Adrenal gland (tissue), 12 donors: ENCODE results near the gene HOXB2. TPM values are rescaled to one million over a fixed set of nuclear protein-coding genes. Genes with fewer than 3 reads are reported as not detected.

Source experiments
- DNase-seq, 7 donors: peaks; one replicate each; pipeline ENCODE4 v3.0.0-alpha.2; 2019 to 2020
- H3K27ac ChIP-seq, 5 donors: fragments of 200-600 bp; sonication (generic) in 4 of 5; 1 replicate in 3 of 5; 2 replicates in 2 of 5; pipeline versions ENCODE4 v1.5.1 to v1.8.0; 2016 to 2020; ENCODE audit warnings: mild to moderate bottlenecking in 1 of 5
- H3K27me3 ChIP-seq: fragments of 200-600 bp; 2 replicates; pipeline ENCODE4 v1.8.0; 2021
- H3K36me3 ChIP-seq, 2 donors: fragments of 200-600 bp; replicated peaks in 1 of 2; 1 replicate in 1 of 2; 2 replicates in 1 of 2; pipeline versions ENCODE4 v1.5.1 to v1.8.0; 2018 to 2022
- H3K4me1 ChIP-seq, 2 donors: fragments of 200-600 bp; replicated peaks in 1 of 2; 1 replicate in 1 of 2; 2 replicates in 1 of 2; pipeline versions ENCODE4 v1.5.1 to v1.8.0; 2018 to 2021
- H3K4me3 ChIP-seq, 4 donors: fragments of 200-600 bp; sonication (generic) in 3 of 4; one replicate each; pipeline ENCODE4 v1.5.1; 2016 to 2018
- H3K9me3 ChIP-seq, 3 donors: fragments of 200-600 bp; sonication (generic) in 1 of 3; replicated peaks in 1 of 3; 1 replicate in 2 of 3; 2 replicates in 1 of 3; pipeline versions ENCODE4 v1.5.1 to v1.8.0; 2016 to 2021
- CTCF ChIP-seq, 6 experiments: fragments of 450-650 bp in 4 of 6; fragments of 200-600 bp in 2 of 6; sonication (generic) in 1 of 6; IDR thresholded peaks; 1 replicate in 5 of 6; 2 replicates in 1 of 6; pipeline versions ENCODE4 v1.5.1 to v1.8.0; 2016 to 2021; ENCODE audit warnings: antibody characterized with exemption in 6 of 6, mild to moderate bottlenecking in 2 of 6, moderate library complexity in 1 of 6
- POLR2A ChIP-seq, 2 donors: fragments of 450-650 bp; IDR thresholded peaks; one replicate each; pipeline ENCODE4 v1.6.1; 2017; ENCODE audit warnings: antibody characterized with exemption in 2 of 2, mild to moderate bottlenecking in 2 of 2, moderate library complexity in 1 of 2
- WGBS, 4 donors: extraction: QIAGEN DNeasy Blood & Tissue Kit in 2 of 4; methylation state at CpG; one replicate each; pipeline versions ENCODE4 v1.1.5 to v1.1.7; 2013 to 2017; 5-methylcytosine and 5-hydroxymethylcytosine counted together
- intact Hi-C, 2 donors: fragments of 100-400 bp; cut with DNase I; formaldehyde crosslinking; loops; one replicate each; pipeline versions ENCODE4 v1.14.1 to v1.15.0; 2022 to 2023
- microRNA counts, 2 donors: library from miRNA; unstranded; fragments of <30 nt; microRNA quantifications; one replicate each; lab custom pipeline; 2016
- polyA plus RNA-seq, 3 donors: library from polyadenylated mRNA; stranded (reverse); fragments of 200-250 nt in 2 of 3; fragments of 350-450 nt in 1 of 3; fragmentation: Illumina TruSeq in 1 of 3; extraction: RNeasy Lipid Tissue Mini Kit (QIAGEN cat#74804) in 1 of 3; gene quantifications; one replicate each; pipeline ENCODE4 v1.2.3, GENCODE V29; 2013 to 2014
- total RNA-seq, 9 donors: library from RNA; depleted of rRNA in 4 of 9; stranded (reverse); fragments of >200 nt in 4 of 9; fragments of 120-200 nt in 1 of 9; fragmentation: NEBNext Ultra II Directional in 1 of 9; extraction: Animal tissue kit (Norgen Biotek cat#: 25700) in 1 of 9; gene quantifications; one replicate each; pipeline versions ENCODE4 v1.1.0 to v1.2.4, GENCODE V29; 2013 to 2023
- donor health status: healthy with polysubstance abuse.
- donor health status: Bipolar disorder and iron deficiency.
- donor health status: DM: yes; HTN: yes; CAD: no.
- donor health status: DM: no; HTN: no; CAD: no.
- donor health status: DM: no; HTN: no; CAD: no.
- donor health status: DM: yes; HTN: yes; CAD: no.

HOXB2 gene
- total and polyA plus RNA-seq, 12 donors: 6.3 to 73.6 (median 27.5) TPM

GRCh38 chr17:48497103-48497502 is 47.8 kb downstream of the HOXB2 start:
- peaks cover 5 to 12% of the 10 kb centered on the region in 2 donors for H3K4me1 ChIP-seq
- H3K36me3 ChIP-seq: no peaks in the 10 kb centered on the region
- WGBS, 4 donors: 37 to 47% (median 43%) methylated on average over 2 of the region's 2 CpGs
- no peak for DNase-seq
- H3K27me3 ChIP-seq: no peaks in the 10 kb centered on the region
- H3K9me3 ChIP-seq: no peaks in the 10 kb centered on the region
- TF ChIP-seq CTCF (IDR thresholded peaks at IDR 0.05): no peak
- no peak for TF ChIP-seq POLR2A (IDR thresholded peaks at IDR 0.05)
- no peak overlapping the region for H3K4me3 ChIP-seq
- intact Hi-C loops: no loop called here
- no peak overlapping the region for H3K27ac ChIP-seq

GRCh38 chr17:48494335-48494734 is 50.6 kb downstream of the HOXB2 start:
- 72 to 96% (median 86%) methylated on average over 3 to 8 of the region's 8 CpGs for WGBS, 4 donors
- Histone ChIP-seq H3K4me1 (peaks cover 5 to 15% of the 10 kb centered on the region in 2 donors), H3K27me3 (no peaks in the 10 kb centered on the region), H3K9me3 (no peaks in the 10 kb centered on the region), H3K4me3 (no peak overlapping the region), H3K27ac (peak overlapping the region in 1 of 5 donors; percentile 26), H3K36me3 (no peaks in the 10 kb centered on the region)
- intact Hi-C loops: no loop called here
- no peak for DNase-seq
- no peak for TF ChIP-seq CTCF (IDR thresholded peaks at IDR 0.05)
- TF ChIP-seq POLR2A (IDR thresholded peaks at IDR 0.05): no peak

MicroRNAs encoded within 50 kb of the gene (microRNA counts, 767-probe panel; counts per million panel counts)
- 5,281 to 5,810 counts per million in 2 donors for microRNA hsa-miR-10a-5p (lab: Ali Mortazavi, UCI)

Other genes starting within 250 kb of the HOXB2 start
- gene SKAP1, start 114.9 kb downstream of the HOXB2 start, total RNA-seq: 10 to 100 TPM in 3 of 9 donors, 1 to 10 TPM in 6; 3.2 to 24.0 (median 9.8) TPM
- gene SKAP1, start 114.9 kb downstream of the HOXB2 start, polyA plus RNA-seq: 100 to 1,000 TPM in 1 of 3 donors, 10 to 100 TPM in 2; 28.1 to 117 (median 52.8) TPM
- not detected for gene HOXB1, start 14.1 kb downstream of the HOXB2 start, total RNA-seq
- not detected for gene HOXB1, start 14.1 kb downstream of the HOXB2 start, polyA plus RNA-seq
- gene HOXB4, start 33.2 kb upstream of the HOXB2 start, total RNA-seq: 1 to 10 TPM; 1.7 to 9.8 (median 2.9) TPM
- gene HOXB4, start 33.2 kb upstream of the HOXB2 start, polyA plus RNA-seq: 1 to 10 TPM; 3.1 to 4.7 (median 4.5) TPM
- 10 to 100 TPM in 4 of 9 donors, 1 to 10 TPM in 5; 2.3 to 18.8 (median 6.9) TPM for gene HOXB3, start 45.1 kb upstream of the HOXB2 start, total RNA-seq
- gene HOXB3, start 45.1 kb upstream of the HOXB2 start, polyA plus RNA-seq: 10 to 100 TPM in 2 of 3 donors, 1 to 10 TPM in 1; 3.3 to 28.8 (median 11.4) TPM
- 1 to 10 TPM in 6 of 9 donors, under 1 TPM in 3; 0.12 to 4.8 (median 2.1) TPM for gene HOXB5, start 48.7 kb upstream of the HOXB2 start, total RNA-seq
- 10 to 100 TPM in 1 of 3 donors, 1 to 10 TPM in 2; 4.2 to 10.5 (median 5.6) TPM for gene HOXB5, start 48.7 kb upstream of the HOXB2 start, polyA plus RNA-seq
- gene HOXB6, start 59.9 kb upstream of the HOXB2 start, total RNA-seq: 10 to 100 TPM in 6 of 9 donors, 1 to 10 TPM in 3; 1.7 to 20.3 (median 11.7) TPM
- 10 to 100 TPM; 10.9 to 23.1 (median 11.9) TPM for gene HOXB6, start 59.9 kb upstream of the HOXB2 start, polyA plus RNA-seq
- gene HOXB7, start 65.9 kb upstream of the HOXB2 start, total RNA-seq: 10 to 100 TPM in 5 of 9 donors, 1 to 10 TPM in 4; 6.2 to 16.7 (median 10.6) TPM
- gene HOXB7, start 65.9 kb upstream of the HOXB2 start, polyA plus RNA-seq: 10 to 100 TPM; 20.3 to 27.0 (median 24.4) TPM
- 10 to 100 TPM in 1 of 9 donors, 1 to 10 TPM in 7, under 1 TPM in 1; 0.72 to 12.2 (median 6.2) TPM for gene HOXB8, start 70.2 kb upstream of the HOXB2 start, total RNA-seq
- 10 to 100 TPM in 1 of 3 donors, 1 to 10 TPM in 2; 4.2 to 13.3 (median 5.6) TPM for gene HOXB8, start 70.2 kb upstream of the HOXB2 start, polyA plus RNA-seq
- gene HOXB9, start 81.2 kb upstream of the HOXB2 start, total RNA-seq: 1 to 10 TPM in 3 of 9 donors, under 1 TPM in 4, not detected in 2; 0.11 to 2.7 (median 0.42) TPM
- gene HOXB9, start 81.2 kb upstream of the HOXB2 start, polyA plus RNA-seq: 1 to 10 TPM in 1 of 3 donors, under 1 TPM in 2; 0.64 to 1.0 (median 0.72) TPM
- not detected for gene PRAC1, start 177.4 kb upstream of the HOXB2 start, total RNA-seq
- gene PRAC1, start 177.4 kb upstream of the HOXB2 start, polyA plus RNA-seq: 1 to 10 TPM in 1 of 3 donors, not detected in 2; 2.7 TPM
- gene PRAC2, start 178.1 kb upstream of the HOXB2 start, total RNA-seq: not detected
- gene PRAC2, start 178.1 kb upstream of the HOXB2 start, polyA plus RNA-seq: not detected
- gene HOXB13, start 183.6 kb upstream of the HOXB2 start, total RNA-seq: under 1 TPM in 2 of 9 donors, not detected in 7; 0.07 to 0.11 TPM
- gene HOXB13, start 183.6 kb upstream of the HOXB2 start, polyA plus RNA-seq: not detected